Heart right ventricle (tissue), 16 donors: ENCODE results near the gene OSBPL8. TPM values are rescaled to one million over a fixed set of nuclear protein-coding genes. Genes with fewer than 3 reads are reported as not detected.
A peak's percentile ranks its signal among the peaks of the same experiment; 100 is the strongest.
"Not testable (repeated sequence)": the region's sequence is repeated elsewhere in the genome, so short reads cannot be mapped to it uniquely, and the experiment has no call there.

ENCODE experiments used
- ATAC-seq, 8 donors: fragments of 200-7000 bp; cut with Tn5 transposase; one replicate each; pipeline ENCODE4 v1.9.1; 2020; ENCODE audit warnings: mild to moderate bottlenecking in 8 of 8, moderate library complexity in 8 of 8, moderate number of reproducible peaks in 1 of 8
- DNase-seq, 2 donors: peaks; one replicate each; pipeline ENCODE4 v3.0.0-alpha.2; 2020
- H3K27ac ChIP-seq, 10 donors: fragments of 200-600 bp; sonication (generic) in 2 of 10; one replicate each; pipeline versions ENCODE4 v1.5.0 to v1.8.0; 2020 to 2022; ENCODE audit warnings: mild to moderate bottlenecking in 3 of 10
- H3K27me3 ChIP-seq, 7 donors: fragments of 200-600 bp; one replicate each; pipeline ENCODE4 v1.8.0; 2021 to 2022; ENCODE audit warnings: mild to moderate bottlenecking in 2 of 7
- H3K36me3 ChIP-seq, 9 donors: fragments of 200-600 bp; sonication (generic) in 1 of 9; one replicate each; pipeline versions ENCODE4 v1.5.0 to v1.8.0; 2020 to 2022; ENCODE audit warnings: mild to moderate bottlenecking in 2 of 9
- H3K4me1 ChIP-seq, 9 donors: fragments of 200-600 bp; sonication (generic) in 1 of 9; one replicate each; pipeline versions ENCODE4 v1.5.0 to v1.8.0; 2020 to 2022; ENCODE audit warnings: mild to moderate bottlenecking in 4 of 9
- H3K4me3 ChIP-seq, 10 donors: fragments of 200-600 bp; sonication (generic) in 2 of 10; one replicate each; pipeline versions ENCODE4 v1.5.0 to v1.8.0; 2020 to 2022; ENCODE audit warnings: mild to moderate bottlenecking in 7 of 10, moderate library complexity in 2 of 10
- H3K9me3 ChIP-seq, 11 donors: fragments of 200-600 bp in 10 of 11; sonication (generic) in 2 of 11; one replicate each; pipeline versions ENCODE4 v1.5.0 to v1.8.0; 2013 to 2022; ENCODE audit warnings: mild to moderate bottlenecking in 2 of 11, control low read depth in 1 of 11, moderate library complexity in 1 of 11
- CTCF ChIP-seq, 9 donors: fragments of 200-600 bp; sonication (generic) in 2 of 9; IDR thresholded peaks; one replicate each; pipeline versions ENCODE4 v1.5.0 to v1.8.0; 2021 to 2022; ENCODE audit warnings: antibody characterized with exemption in 9 of 9, mild to moderate bottlenecking in 5 of 9, moderate library complexity in 1 of 9
- WGBS, 2 donors: extraction: QIAGEN DNeasy Blood & Tissue Kit; methylation state at CpG; one replicate each; pipeline ENCODE4 v1.1.7; 2013; ENCODE audit warnings: inconsistent platforms in 1 of 2; 5-methylcytosine and 5-hydroxymethylcytosine counted together
- intact Hi-C, 10 donors: fragments of 100-400 bp; cut with DNase I; formaldehyde crosslinking; loops; one replicate each; pipeline versions ENCODE4 v1.11.1 to v1.14.2; 2022
- polyA plus RNA-seq, 2 donors: library from polyadenylated mRNA; stranded (reverse); fragments of 200-250 nt; gene quantifications; one replicate each; pipeline ENCODE4 v1.2.3, GENCODE V29; 2013
- total RNA-seq, 10 donors: library from RNA; stranded (reverse); fragmentation: NEBNext Ultra II Directional in 3 of 10; extraction: Animal tissue kit (Norgen Biotek cat#: 25700) in 3 of 10; gene quantifications; one replicate each; pipeline versions ENCODE4 v1.2.1 to v1.2.4, GENCODE V29; 2021 to 2023
- donor health status: Arrhythmogenic right ventricular cardiomyopathy.
- donor health status: ischemic (EF 13 %, LVEDD 7.1; RV severe dilation, severe dysfunction).
- donor health status: healthy with polysubstance abuse.
- donor health status: DM: no; HTN: yes; CAD: no.
- donor health status: DM: no; HTN: no; CAD: no.
- donor health status: ischemic (EF 25% LVEDD 6.9; RV normal size, moderate dysfunction).
- donor health status: ischemic (EF 25% LVEDD 5.7; RV mildly dilated, moderate dysfunction).
- donor health status: healthy.
- donor health status: DM: yes; HTN: yes; CAD: no.
- donor health status: Ischemic cardiomyopathy.
- donor health status: ischemic (EF 35%, LVEDD 5.7; RV mildly dilated, moderate dysfunction).
- donor health status: nonischemic (EF 11% LVEDD 7.7; RV severe dilation, severe dysfunction).
- donor health status: DM: yes; HTN: yes; CAD: no.
- donor health status: PGD.
- donor health status: ischemic (EF 29% LVEDD 5.4; RV normal size, mild dysfunction).
- donor health status: nonischemic (EF 23%, LVEDD 6.1; RV moderate dilation, normal function).

OSBPL8 gene
- total and polyA plus RNA-seq, 12 donors: 5.6 to 50.0 (median 33.3) TPM

GRCh38 chr12:76519538-76519937 is 40.0 kb downstream of the OSBPL8 start:
- intact Hi-C loops: no loop called here
- DNase-seq: no peak
- WGBS, 2 donors: 84 to 86% methylated on average over 5 of the region's 5 CpGs

GRCh38 chr12:76518699-76519098 is 40.9 kb downstream of the OSBPL8 start:
- H3K9me3 ChIP-seq: peaks cover 0 to 3% (median 0%) of the 10 kb centered on the region in 11 donors
- H3K27me3 ChIP-seq: no peaks in the 10 kb centered on the region
- H3K36me3 ChIP-seq: peaks cover 0 to 6% (median 0%) of the 10 kb centered on the region in 9 donors
- DNase-seq (no peak), ATAC-seq (peak in 1 of 8 donors; percentile 20)
- peaks cover 0 to 21% (median 0%) of the 10 kb centered on the region in 9 donors for H3K4me1 ChIP-seq
- intact Hi-C loops: no loop called here
- 91 to 97% methylated on average over 2 of the region's 2 CpGs for WGBS, 2 donors
- TF ChIP-seq CTCF (IDR thresholded peaks at IDR 0.05): no peak
- H3K27ac ChIP-seq: peak overlapping the region in 1 of 10 donors; percentile 42
- no peak overlapping the region for H3K4me3 ChIP-seq

More at GRCh38 chr12:76519538-76519937, 40.0 kb downstream of the OSBPL8 start:
- Histone ChIP-seq H3K27me3 (no peaks in the 10 kb centered on the region), H3K4me3 (no peak overlapping the region), H3K9me3 (peaks cover 0 to 3% (median 0%) of the 10 kb centered on the region in 11 donors), H3K36me3 (peaks cover 0 to 6% (median 0%) of the 10 kb centered on the region in 9 donors), H3K4me1 (peaks cover 0 to 21% (median 0%) of the 10 kb centered on the region in 9 donors), H3K27ac (peak overlapping the region in 1 of 10 donors; percentile 28)
- ATAC-seq: no peak
- no peak for TF ChIP-seq CTCF (IDR thresholded peaks at IDR 0.05)

GRCh38 chr12:76515271-76515670 is 44.3 kb downstream of the OSBPL8 start:
- WGBS, 2 donors: 96 to 98% methylated on average over 4 of the region's 4 CpGs

GRCh38 chr12:76511116-76511716 is 48.4 kb downstream of the OSBPL8 start:
- H3K4me3 ChIP-seq, H3K4me1 ChIP-seq, ATAC-seq, DNase-seq, H3K27me3 ChIP-seq, intact Hi-C loops, H3K27ac ChIP-seq, H3K36me3 ChIP-seq: not testable (repeated sequence)
- H3K9me3 ChIP-seq: peaks cover 0 to 19% (median 0%) of the 10 kb centered on the region in 11 donors
- 94 to 98% methylated on average over 4 of the region's 4 CpGs for WGBS, 2 donors

More at GRCh38 chr12:76515271-76515670, 44.3 kb downstream of the OSBPL8 start:
- TF ChIP-seq CTCF (IDR thresholded peaks at IDR 0.05): no peak
- H3K27ac ChIP-seq: no peak overlapping the region
- intact Hi-C loops: no loop called here
- DNase-seq: no peak
- ATAC-seq: no peak
- H3K27me3 ChIP-seq: no peaks in the 10 kb centered on the region
- peaks cover 0 to 6% (median 0%) of the 10 kb centered on the region in 9 donors for H3K36me3 ChIP-seq
- peaks cover 0 to 16% (median 0%) of the 10 kb centered on the region in 9 donors for H3K4me1 ChIP-seq
- peaks cover 0 to 19% (median 0%) of the 10 kb centered on the region in 11 donors for H3K9me3 ChIP-seq
- H3K4me3 ChIP-seq: no peak overlapping the region
